HepG2 (cell line): ENCODE measurements around the gene BAIAP2L1. TPM values are rescaled to one million over a fixed set of nuclear protein-coding genes. Genes with fewer than 3 reads are reported as not detected.

Experiments used
- ATAC-seq: fragments of 200-7000 bp; cut with Tn5 transposase; 3 replicates; pipeline ENCODE4 v1.9.1; 2020; ENCODE audit warnings: mild to moderate bottlenecking, moderate library complexity
- BruUV-seq: library from RNA; stranded (reverse); fragments of 400-500 nt; replicated peaks from 2 replicates; lab custom pipeline; 2021; lab: Mats Ljungman, UMichigan
- CTCF ChIA-PET: fragments of 300-600 bp; formaldehyde crosslinking; extraction: SDS; loops from one replicate; lab custom pipeline; 2021; ENCODE audit warnings: low total read pairs, inconsistent platforms, low intra/inter-chr PET ratio; lab: Yijun Ruan, JAX
- POLR2A ChIA-PET: fragments of 350-600 bp; sonication (Branson Sonifier 250); formaldehyde crosslinking; loops from one replicate; lab custom pipeline; 2020; ENCODE audit warnings: antibody characterized with exemption, inconsistent platforms; lab: Yijun Ruan, JAX
- DNase-seq: peaks from one replicate; pipeline ENCODE4 v3.0.0-alpha.2; 2015; ENCODE audit warnings: low spot score
- FAIRE-seq: peaks from 3 replicates; lab custom pipeline; 2011; peaks lifted over from hg19 to GRCh38; lab: Jason Lieb, UNC
- H2AFZ ChIP-seq: one replicate; pipeline ENCODE4 v1.6.1; 2011; ENCODE audit warnings: low read length, inconsistent platforms
- H3K27ac ChIP-seq: fragments of 300-600 bp; 3 replicates; pipeline ENCODE4 v1.8.0; 2011; ENCODE audit warnings: mixed run types, mild to moderate bottlenecking, mixed read lengths, low read length, inconsistent platforms; ENCODE audit not compliant: insufficient read depth; ENCODE audit errors: extremely low read length
- H3K27me3 ChIP-seq, 2 experiments: fragments of 200-600 bp in 1 of 2; 2 replicates in 1 of 2; 3 replicates in 1 of 2; pipeline versions ENCODE4 v1.6.0 to v1.8.0; 2011; ENCODE audit warnings: low read length in 2 of 2, mild to moderate bottlenecking in 2 of 2, moderate library complexity in 2 of 2, inconsistent platforms in 1 of 2; ENCODE audit not compliant: insufficient read depth in 2 of 2, control insufficient read depth in 1 of 2
- H3K36me3 ChIP-seq, 2 experiments: fragments of 200-600 bp in 1 of 2; replicated peaks in 1 of 2; 2 replicates in 1 of 2; 3 replicates in 1 of 2; pipeline versions ENCODE4 v1.5.1 to v1.8.0; 2011; ENCODE audit warnings: low read length in 2 of 2, inconsistent platforms in 1 of 2; ENCODE audit not compliant: insufficient read depth in 2 of 2, control insufficient read depth in 1 of 2
- H3K4me1 ChIP-seq: 2 replicates; pipeline ENCODE4 v1.5.1; 2012; ENCODE audit warnings: low read length, inconsistent platforms; ENCODE audit not compliant: insufficient read depth
- H3K4me2 ChIP-seq: 2 replicates; pipeline ENCODE4 v1.6.0; 2011; ENCODE audit warnings: low read depth, low read length, inconsistent platforms
- H3K4me3 ChIP-seq, 3 experiments: fragments of 200-600 bp in 1 of 3; sonication (generic), shearing (Covaris generic) in 1 of 3; replicated peaks in 1 of 3; 2 replicates each; pipeline ENCODE4 v1.5.1; 2011 to 2016; ENCODE audit warnings: low read length in 3 of 3, inconsistent platforms in 2 of 3, low read depth in 2 of 3, mild to moderate bottlenecking in 2 of 3, control low read depth in 1 of 3, mixed read lengths in 1 of 3; ENCODE audit not compliant: insufficient read depth in 1 of 3
- H3K79me2 ChIP-seq: one replicate; pipeline ENCODE4 v1.6.1; 2011; ENCODE audit warnings: low read length, inconsistent platforms; ENCODE audit not compliant: insufficient read depth
- H3K9ac ChIP-seq: 2 replicates; pipeline ENCODE4 v1.6.0; 2011; ENCODE audit warnings: mild to moderate bottlenecking, low read depth, low read length, inconsistent platforms; ENCODE audit not compliant: insufficient read depth
- H3K9me3 ChIP-seq: 2 replicates; pipeline ENCODE4 v1.5.1; 2012; ENCODE audit warnings: mild to moderate bottlenecking, low read length
- H4K20me1 ChIP-seq: 2 replicates; pipeline ENCODE4 v1.6.0; 2011; ENCODE audit warnings: inconsistent platforms, mild to moderate bottlenecking, low read length, moderate library complexity; ENCODE audit not compliant: insufficient read depth
- ARNT ChIP-seq: fragments of 450-650 bp; IDR thresholded peaks from 2 replicates; pipeline ENCODE4 v1.6.1; 2017
- CAMTA2 ChIP-seq: sonication (generic); formaldehyde crosslinking; IDR thresholded peaks from 2 replicates; pipeline ENCODE4 v1.4.0; 2020; ENCODE audit warnings: mild to moderate bottlenecking, missing genetic modification reagents, borderline replicate concordance
- FOXJ3 ChIP-seq: sonication (generic); formaldehyde crosslinking; IDR thresholded peaks from 2 replicates; pipeline ENCODE4 v1.4.0; 2020; ENCODE audit warnings: missing genetic modification reagents, mild to moderate bottlenecking, borderline replicate concordance
- FUBP1 ChIP-seq: sonication (generic); formaldehyde crosslinking; IDR thresholded peaks from 2 replicates; pipeline ENCODE4 v1.5.1; 2020; ENCODE audit warnings: missing genetic modification reagents, mild to moderate bottlenecking, borderline replicate concordance
- GLMP ChIP-seq: sonication (generic); formaldehyde crosslinking; IDR thresholded peaks from 2 replicates; pipeline ENCODE4 v1.9.0; 2021; ENCODE audit warnings: missing genetic modification reagents, mild to moderate bottlenecking, borderline replicate concordance
- HDAC6 ChIP-seq: fragments of 200-600 bp; sonication (generic); IDR thresholded peaks from 2 replicates; pipeline ENCODE4 v1.7.0; 2017; ENCODE audit warnings: mild to moderate bottlenecking, antibody characterized with exemption, low read length, low read depth
- MEF2D ChIP-seq: sonication (generic); formaldehyde crosslinking; IDR thresholded peaks from 2 replicates; pipeline ENCODE4 v1.5.1; 2020; ENCODE audit warnings: mild to moderate bottlenecking, missing genetic modification reagents
- ZNF737 ChIP-seq: sonication (generic); formaldehyde crosslinking; IDR thresholded peaks from 2 replicates; pipeline ENCODE4 v1.5.0; 2020; ENCODE audit warnings: missing genetic modification reagents, mild to moderate bottlenecking, borderline replicate concordance
- ZNF850 ChIP-seq: sonication (generic); formaldehyde crosslinking; conservative IDR thresholded peaks from 2 replicates; pipeline ENCODE4 v1.9.0; 2021; ENCODE audit warnings: mild to moderate bottlenecking, missing genetic modification reagents
- WGBS: methylation state at CpG from one replicate; pipeline ENCODE4 v1.1.6; 2017; ENCODE audit warnings: low lambda C conversion rate; 5-methylcytosine and 5-hydroxymethylcytosine counted together
- in situ Hi-C: cut with HindIII; loops from 2 replicates; pipeline ENCODE4 v1.10.0; 2017; ENCODE audit warnings: low pct_unique_long_range_greater_than_20kb; ENCODE audit not compliant: extremely low pct_ligation_motif_present
- intact Hi-C: fragments of 100-400 bp; cut with micrococcal nuclease; formaldehyde crosslinking; loops from one replicate; pipeline ENCODE4 v1.10.0; 2022; ENCODE audit not compliant: unreplicated experiment
- polyA plus RNA-seq, 8 experiments: library from polyadenylated mRNA; depleted of rRNA in 3 of 8; stranded (reverse) in 7 of 8; unstranded in 1 of 8; fragments of >200 nt; fragmentation: Illumina TruSeq in 4 of 8; extraction: Trizol in 4 of 8; gene quantifications; 2 replicates each; pipeline versions ENCODE4 v1.2.1 to v1.2.3, GENCODE V29; 2011 to 2016; ENCODE audit warnings: low read depth in 4 of 8, missing spikeins in 1 of 8, mixed read lengths in 1 of 8; ENCODE audit not compliant: insufficient read depth in 1 of 8
- total RNA-seq, 5 experiments: library from RNA; depleted of rRNA; stranded (reverse); fragments of >200 nt; fragmentation: Illumina TruSeq; extraction: Trizol; gene quantifications; 2 replicates each; pipeline ENCODE4 v1.2.3, GENCODE V29; 2016; ENCODE audit warnings: low read depth in 1 of 5

Gene BAIAP2L1
- total and polyA plus RNA-seq, 2 of the 13 experiments (the other 11 are each of a cell fraction or from before 2014, with no cell fraction given): 13.0 to 21.5 TPM

DNA sequence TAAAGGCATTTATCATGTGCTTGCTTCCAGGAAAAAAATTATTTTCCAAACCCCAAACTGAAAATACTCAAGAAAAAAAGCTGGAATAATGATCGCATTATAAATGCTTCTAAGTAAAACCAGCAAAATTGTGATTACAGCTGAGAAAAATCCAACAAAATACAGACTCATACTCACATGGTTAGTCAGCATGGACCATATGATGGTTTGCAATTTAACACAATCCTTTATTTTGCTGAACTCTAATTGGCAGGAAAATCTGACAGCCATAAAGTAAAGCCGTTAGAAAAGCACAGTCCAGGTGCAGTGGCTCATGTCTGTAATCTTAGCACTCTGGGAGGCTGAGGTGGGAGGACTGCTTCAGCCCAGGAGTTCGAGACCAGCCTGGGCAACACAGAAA is 59.8 kb downstream of the BAIAP2L1 start:
- H2AFZ ChIP-seq: no peak overlapping the region
- no peak for ATAC-seq
- H4K20me1 ChIP-seq: no peaks in the 10 kb centered on the region
- no peak for DNase-seq
- ChIA-PET CTCF (no interaction called here), POLR2A (no interaction called here)
- no peak overlapping the region for H3K4me3 ChIP-seq
- H3K36me3 ChIP-seq: peaks cover 0 to 3% of the 10 kb centered on the region in 2 experiments; a peak in 1 of 5 replicates
- no peak overlapping the region for H3K9ac ChIP-seq
- no peaks in the 10 kb centered on the region for H3K4me1 ChIP-seq
- FAIRE-seq: no peak
- no peaks in the 10 kb centered on the region for H3K79me2 ChIP-seq
- TF ChIP-seq MEF2D (CRISPR knock-in tag) (no peak), FUBP1 (CRISPR knock-in tag) (no peak), CAMTA2 (CRISPR knock-in tag) (no peak), GLMP (no peak), ZNF850 (CRISPR knock-in tag) (no peak), ZNF737 (CRISPR knock-in tag) (no peak), HDAC6 (no peak), FOXJ3 (CRISPR knock-in tag) (no peak), ARNT (no peak)
- TF ChIP-seq, all 625 proteins: peak for 0
- no TSS peak for BruUV-seq
- Histone ChIP-seq H3K27ac (no peak overlapping the region), H3K27me3 (no peaks in the 10 kb centered on the region), H3K4me2 (no peak overlapping the region), H3K9me3 (no peaks in the 10 kb centered on the region)
- WGBS: 91% methylated on average over 3 of the region's 3 CpGs
- in situ Hi-C loops (no loop called here), intact Hi-C loops (no loop called here)
